Measurements from ENCODE around the gene GPA33.
A peak's percentile ranks its signal among the peaks of the same experiment; 100 is the strongest.

The GPA33 gene

GRCh38 chr1:167109125-167109524, 18.9 kb upstream of the GPA33 start:
- Mint-ChIP-seq H3K27me3 (no peaks in the 10 kb centered on the region), H3K36me3 (ENCODE audit: low read depth) (no peaks in the 10 kb centered on the region), H3K9me3 (peaks cover 15% of the 10 kb centered on the region), H3K4me1 (ENCODE audit: low read depth) (peaks cover 24% of the 10 kb centered on the region), H3K4me3 (no peak overlapping the region), H3K27ac (peak overlapping the region; percentile 8)
- intact Hi-C loops (cut with micrococcal nuclease), result no loop called here

DNA sequence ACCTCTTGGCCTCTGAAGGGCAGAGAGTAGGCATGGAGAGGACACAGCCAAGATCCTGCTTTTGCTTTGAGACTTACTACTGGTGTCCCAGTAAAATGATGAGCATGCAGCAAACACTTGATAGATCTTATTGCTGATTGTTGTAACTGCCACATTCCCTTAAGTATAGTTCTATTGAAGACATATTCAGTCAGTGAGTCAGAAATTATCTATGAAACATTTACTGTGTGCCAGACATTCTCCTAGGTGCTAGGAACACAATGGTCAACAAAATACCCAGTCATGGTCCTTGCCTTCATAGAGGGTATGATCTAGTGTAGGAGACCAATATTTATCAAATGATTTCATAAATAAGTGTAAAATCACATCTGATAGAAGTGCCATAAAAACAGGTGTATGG, 17.3 kb upstream of the GPA33 start:
- no peak overlapping the region for H3K4me3 Mint-ChIP-seq
- intact Hi-C loops (cut with micrococcal nuclease), result no loop called here
- no peaks in the 10 kb centered on the region for H3K36me3 Mint-ChIP-seq (ENCODE audit: low read depth)
- peaks cover 2% of the 10 kb centered on the region for H3K27me3 Mint-ChIP-seq
- peaks cover 31% of the 10 kb centered on the region for H3K4me1 Mint-ChIP-seq (ENCODE audit: low read depth)
- peaks cover 15% of the 10 kb centered on the region for H3K9me3 Mint-ChIP-seq
- H3K27ac Mint-ChIP-seq, result no peak overlapping the region

DNA sequence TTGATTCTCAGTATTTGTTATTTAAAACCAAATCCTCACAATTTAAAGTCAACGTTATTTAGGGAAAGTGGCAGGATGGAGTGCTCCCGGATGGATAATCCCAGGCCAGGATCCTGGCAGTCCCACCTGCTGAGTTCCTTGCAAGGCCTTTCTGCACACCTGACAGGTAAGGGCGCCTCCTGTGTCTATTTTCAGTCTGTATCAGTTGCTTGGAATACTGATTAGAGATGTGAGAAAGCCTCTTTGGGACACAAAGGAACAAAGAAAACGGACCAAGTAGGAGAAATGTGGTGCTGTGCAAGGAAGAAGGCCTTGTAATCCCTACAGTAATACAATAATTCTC, 15.9 kb upstream of the GPA33 start:
- Mint-ChIP-seq H3K4me1 (ENCODE audit: low read depth) (peaks cover 31% of the 10 kb centered on the region), H3K9me3 (peaks cover 14% of the 10 kb centered on the region), H3K4me3 (no peak overlapping the region), H3K27ac (no peak overlapping the region), H3K36me3 (ENCODE audit: low read depth) (no peaks in the 10 kb centered on the region), H3K27me3 (peaks cover 2% of the 10 kb centered on the region)
- intact Hi-C loops (cut with micrococcal nuclease), result no loop called here

GRCh38 chr1:167105271-167106118, 15.3 kb upstream of the GPA33 start:
- intact Hi-C loops (cut with micrococcal nuclease), result no loop called here
- H3K27me3 Mint-ChIP-seq, result peaks cover 2% of the 10 kb centered on the region
- H3K36me3 Mint-ChIP-seq (ENCODE audit: low read depth), result no peaks in the 10 kb centered on the region
- peak overlapping the region; percentile 18 for H3K27ac Mint-ChIP-seq
- H3K9me3 Mint-ChIP-seq, result peaks cover 9% of the 10 kb centered on the region
- peak overlapping the region; percentile 17 for H3K4me3 Mint-ChIP-seq
- H3K4me1 Mint-ChIP-seq (ENCODE audit: low read depth), result peaks cover 31% of the 10 kb centered on the region

DNA sequence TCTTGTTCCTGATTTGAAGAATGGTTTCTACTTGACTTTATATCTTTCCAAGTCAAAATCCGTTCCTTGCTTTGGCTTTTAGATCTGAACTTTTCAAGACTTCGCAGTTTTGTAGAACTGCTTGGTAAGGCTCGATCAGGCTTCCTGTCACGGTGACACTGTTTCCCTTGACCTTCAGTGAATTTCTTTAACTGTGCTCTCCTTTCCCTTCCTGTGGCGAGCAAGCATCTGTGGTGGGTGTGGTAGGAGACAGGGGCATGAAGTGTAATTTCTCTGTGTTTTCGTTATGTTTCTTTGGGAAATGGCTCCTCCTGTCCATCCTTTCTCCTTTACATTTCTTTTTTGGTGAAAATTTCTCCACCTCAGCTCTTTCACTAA, 14.1 kb upstream of the GPA33 start:
- Mint-ChIP-seq H3K27ac (no peak overlapping the region), H3K4me1 (ENCODE audit: low read depth) (peaks cover 31% of the 10 kb centered on the region)
- intact Hi-C loops (cut with micrococcal nuclease), result no loop called here

GRCh38 chr1:167102906-167103573, 12.9 kb upstream of the GPA33 start:
- Mint-ChIP-seq H3K9me3 (no peaks in the 10 kb centered on the region), H3K27ac (no peak overlapping the region), H3K4me1 (ENCODE audit: low read depth) (peaks cover 24% of the 10 kb centered on the region), H3K4me3 (no peak overlapping the region), H3K36me3 (ENCODE audit: low read depth) (no peaks in the 10 kb centered on the region), H3K27me3 (peaks cover 2% of the 10 kb centered on the region)
- intact Hi-C loops (cut with micrococcal nuclease), result no loop called here

More for the DNA sequence above, 14.1 kb upstream of the GPA33 start:
- H3K9me3 Mint-ChIP-seq, result no peaks in the 10 kb centered on the region
- no peaks in the 10 kb centered on the region for H3K36me3 Mint-ChIP-seq (ENCODE audit: low read depth)
- no peak overlapping the region for H3K4me3 Mint-ChIP-seq
- H3K27me3 Mint-ChIP-seq, result peaks cover 2% of the 10 kb centered on the region

DNA sequence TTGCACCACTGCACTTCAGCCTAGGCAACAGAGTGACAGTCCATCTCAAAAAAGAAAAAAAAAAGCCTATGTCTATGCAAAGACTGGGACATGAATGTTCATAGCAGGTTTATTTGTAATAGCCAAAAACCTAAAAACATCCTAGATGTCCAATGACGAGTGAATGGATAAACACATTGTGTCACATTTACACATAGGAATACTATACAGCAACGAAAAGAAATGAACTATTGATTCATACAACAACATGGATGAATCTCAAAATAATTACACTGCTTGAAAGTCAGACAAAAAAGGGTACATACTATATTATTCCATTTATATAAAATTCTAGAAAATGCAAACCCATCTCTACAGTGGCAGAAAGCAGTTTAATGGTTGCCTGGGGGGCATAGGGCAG, 11.6 kb upstream of the GPA33 start:
- intact Hi-C loops (cut with micrococcal nuclease), result no loop called here
- no peaks in the 10 kb centered on the region for H3K9me3 Mint-ChIP-seq
- no peak overlapping the region for H3K4me3 Mint-ChIP-seq
- no peaks in the 10 kb centered on the region for H3K36me3 Mint-ChIP-seq (ENCODE audit: low read depth)
- H3K4me1 Mint-ChIP-seq (ENCODE audit: low read depth), result peaks cover 24% of the 10 kb centered on the region
- peaks cover 2% of the 10 kb centered on the region for H3K27me3 Mint-ChIP-seq
- H3K27ac Mint-ChIP-seq, result no peak overlapping the region

DNA sequence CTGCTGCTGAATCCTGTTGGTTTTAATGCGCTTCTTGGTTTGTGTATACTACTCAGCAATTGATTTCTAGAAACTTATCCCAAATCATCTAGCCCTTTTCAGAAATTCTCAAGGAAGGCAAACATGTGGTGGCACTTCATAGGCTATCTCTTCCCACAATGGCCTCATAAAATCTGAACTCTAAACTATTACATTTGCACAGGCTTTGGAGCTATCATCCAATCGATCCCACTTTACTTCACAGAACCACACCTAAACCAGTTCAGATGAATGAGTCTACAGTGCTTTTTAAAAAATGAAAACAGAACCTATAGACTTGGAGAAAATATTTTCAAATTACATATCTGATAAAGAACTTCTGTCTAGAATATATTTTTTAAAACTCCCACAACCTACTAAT, 10.6 kb upstream of the GPA33 start:
- no peak overlapping the region for H3K27ac Mint-ChIP-seq
- intact Hi-C loops (cut with micrococcal nuclease), result no loop called here
- no peaks in the 10 kb centered on the region for H3K36me3 Mint-ChIP-seq (ENCODE audit: low read depth)
- H3K9me3 Mint-ChIP-seq, result no peaks in the 10 kb centered on the region
- no peak overlapping the region for H3K4me3 Mint-ChIP-seq
- H3K27me3 Mint-ChIP-seq, result peaks cover 2% of the 10 kb centered on the region
- peaks cover 23% of the 10 kb centered on the region for H3K4me1 Mint-ChIP-seq (ENCODE audit: low read depth)

GRCh38 chr1:167099851-167100250, 9.7 kb upstream of the GPA33 start:
- Mint-ChIP-seq H3K4me1 (ENCODE audit: low read depth) (peaks cover 20% of the 10 kb centered on the region), H3K27me3 (peaks cover 2% of the 10 kb centered on the region), H3K4me3 (no peak overlapping the region), H3K36me3 (ENCODE audit: low read depth) (no peaks in the 10 kb centered on the region), H3K27ac (no peak overlapping the region), H3K9me3 (no peaks in the 10 kb centered on the region)
- intact Hi-C loops (cut with micrococcal nuclease), result no loop called here

DNA sequence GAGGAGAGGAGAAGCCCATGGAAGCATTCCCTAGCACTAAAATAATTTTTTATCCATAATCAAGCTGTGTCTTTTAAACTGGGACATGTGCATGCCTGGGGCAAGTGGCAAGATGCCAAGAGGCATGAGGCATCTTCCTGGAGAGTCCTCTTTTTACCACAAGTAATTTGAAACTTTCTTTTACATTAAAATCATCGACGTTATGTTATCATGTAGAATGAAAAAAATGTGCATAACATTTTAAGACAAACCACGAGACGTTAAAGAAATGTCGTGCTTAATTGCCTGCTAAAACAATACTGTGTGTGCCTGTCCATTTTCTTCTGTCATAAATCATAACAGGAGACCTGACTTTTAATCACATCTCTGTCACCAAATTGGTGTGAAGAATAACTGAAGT, 5.2 kb upstream of the GPA33 start:
- Mint-ChIP-seq H3K4me3 (no peak overlapping the region), H3K36me3 (ENCODE audit: low read depth) (no peaks in the 10 kb centered on the region), H3K27ac (no peak overlapping the region), H3K4me1 (ENCODE audit: low read depth) (peaks cover 18% of the 10 kb centered on the region), H3K9me3 (no peaks in the 10 kb centered on the region), H3K27me3 (no peaks in the 10 kb centered on the region)
- intact Hi-C loops (cut with micrococcal nuclease), result no loop called here

DNA sequence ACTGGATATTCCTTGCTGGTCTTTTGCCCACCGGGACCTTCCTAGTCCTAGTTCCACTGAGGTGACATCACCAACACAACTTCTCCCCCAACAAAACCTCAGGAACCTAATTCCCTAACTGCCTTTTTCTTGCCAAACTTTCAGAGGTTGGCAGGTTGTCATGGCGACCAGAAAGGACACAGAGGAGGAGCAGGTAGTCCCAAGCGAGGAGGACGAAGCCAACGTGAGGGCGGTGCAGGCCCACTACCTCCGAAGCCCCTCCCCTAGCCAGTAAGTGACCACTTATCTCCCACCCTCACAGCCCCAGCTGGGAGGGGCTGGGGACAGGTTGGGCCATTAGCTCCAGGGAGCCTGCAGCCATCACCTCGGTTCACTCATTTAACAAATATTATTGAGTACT, 4.5 kb upstream of the GPA33 start:
- Mint-ChIP-seq H3K27ac (no peak overlapping the region), H3K4me1 (ENCODE audit: low read depth) (peaks cover 23% of the 10 kb centered on the region), H3K9me3 (no peaks in the 10 kb centered on the region), H3K36me3 (ENCODE audit: low read depth) (no peaks in the 10 kb centered on the region), H3K27me3 (no peaks in the 10 kb centered on the region), H3K4me3 (no peak overlapping the region)
- intact Hi-C loops (cut with micrococcal nuclease), result no loop called here

GRCh38 chr1:167093846-167094516, 3.8 kb upstream of the GPA33 start, which contains the start of gene STYXL2:
STYXL2 (plus strand) TSS chr1:167094075; CDS start chr1:167094850, 775 bp downstream.
- Mint-ChIP-seq H3K9me3 (no peaks in the 10 kb centered on the region), H3K4me3 (no peak within 1 kb of the TSS), H3K27ac (no peak within 1 kb of the TSS), H3K4me1 (ENCODE audit: low read depth) (peaks cover 29% of the 10 kb centered on the region), H3K36me3 (ENCODE audit: low read depth) (no peaks in the 10 kb centered on the region), H3K27me3 (no peaks in the 10 kb centered on the region)
- intact Hi-C loops (cut with micrococcal nuclease), result no loop called here

DNA sequence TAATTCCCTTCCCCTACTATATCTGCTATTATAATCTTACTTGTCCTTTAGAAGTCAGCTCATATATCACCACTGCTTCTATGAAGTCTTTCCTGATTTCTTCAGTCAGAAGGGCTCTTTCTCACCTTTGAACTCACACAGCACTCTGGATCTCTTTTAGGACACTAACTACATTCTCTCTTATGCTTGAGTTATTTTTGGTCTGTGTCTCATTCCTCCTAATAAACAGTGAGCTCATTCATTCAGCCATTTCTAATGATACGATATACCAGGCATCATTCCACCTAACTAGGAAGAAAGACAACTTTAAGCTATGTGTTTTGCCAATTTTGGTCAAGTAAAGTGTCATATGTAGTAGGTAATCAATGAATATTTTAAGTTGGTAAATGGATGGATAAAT, 2.5 kb upstream of the GPA33 start:
- Mint-ChIP-seq H3K4me1 (ENCODE audit: low read depth) (peaks cover 30% of the 10 kb centered on the region), H3K9me3 (no peaks in the 10 kb centered on the region), H3K36me3 (ENCODE audit: low read depth) (no peaks in the 10 kb centered on the region), H3K27me3 (no peaks in the 10 kb centered on the region), H3K27ac (no peak overlapping the region), H3K4me3 (no peak overlapping the region)
- intact Hi-C loops (cut with micrococcal nuclease), result no loop called here

DNA sequence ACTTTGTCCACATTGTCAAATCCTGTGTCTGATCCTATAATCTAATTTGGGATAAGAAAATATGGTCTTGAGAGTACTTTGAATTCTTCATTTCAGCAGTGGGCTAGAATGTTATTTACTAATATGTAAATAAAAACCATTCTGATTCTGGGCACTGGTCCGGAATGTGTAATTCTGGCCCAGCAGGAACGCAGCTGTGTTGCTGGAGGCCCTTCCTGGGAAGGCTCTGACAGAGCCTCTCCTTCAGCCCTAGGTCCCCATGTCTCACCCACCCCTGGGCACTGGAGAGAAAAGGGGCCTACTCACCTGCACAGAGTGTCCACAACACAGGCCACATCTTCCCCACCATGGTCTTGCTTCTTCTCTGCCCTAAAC, 251 bp downstream of the GPA33 start:
- no peak overlapping the region for H3K4me3 Mint-ChIP-seq
- H3K4me1 Mint-ChIP-seq (ENCODE audit: low read depth), result peaks cover 26% of the 10 kb centered on the region
- no peaks in the 10 kb centered on the region for H3K36me3 Mint-ChIP-seq (ENCODE audit: low read depth)
- intact Hi-C loops (cut with micrococcal nuclease), result no loop called here
- no peaks in the 10 kb centered on the region for H3K9me3 Mint-ChIP-seq
- peak overlapping the region; percentile 83 for H3K27ac Mint-ChIP-seq
- no peaks in the 10 kb centered on the region for H3K27me3 Mint-ChIP-seq
